ENCODE data around the gene GTPBP10. TPM values are rescaled to one million over a fixed set of nuclear protein-coding genes. Genes with fewer than 3 reads are reported as not detected.
"Not testable (repeated sequence)": the region's sequence is repeated elsewhere in the genome, so short reads cannot be mapped to it uniquely, and the experiment has no call there.

GTPBP10 gene
- total RNA-seq, 1 donor from 2014 or later, result 22.7 TPM

DNA sequence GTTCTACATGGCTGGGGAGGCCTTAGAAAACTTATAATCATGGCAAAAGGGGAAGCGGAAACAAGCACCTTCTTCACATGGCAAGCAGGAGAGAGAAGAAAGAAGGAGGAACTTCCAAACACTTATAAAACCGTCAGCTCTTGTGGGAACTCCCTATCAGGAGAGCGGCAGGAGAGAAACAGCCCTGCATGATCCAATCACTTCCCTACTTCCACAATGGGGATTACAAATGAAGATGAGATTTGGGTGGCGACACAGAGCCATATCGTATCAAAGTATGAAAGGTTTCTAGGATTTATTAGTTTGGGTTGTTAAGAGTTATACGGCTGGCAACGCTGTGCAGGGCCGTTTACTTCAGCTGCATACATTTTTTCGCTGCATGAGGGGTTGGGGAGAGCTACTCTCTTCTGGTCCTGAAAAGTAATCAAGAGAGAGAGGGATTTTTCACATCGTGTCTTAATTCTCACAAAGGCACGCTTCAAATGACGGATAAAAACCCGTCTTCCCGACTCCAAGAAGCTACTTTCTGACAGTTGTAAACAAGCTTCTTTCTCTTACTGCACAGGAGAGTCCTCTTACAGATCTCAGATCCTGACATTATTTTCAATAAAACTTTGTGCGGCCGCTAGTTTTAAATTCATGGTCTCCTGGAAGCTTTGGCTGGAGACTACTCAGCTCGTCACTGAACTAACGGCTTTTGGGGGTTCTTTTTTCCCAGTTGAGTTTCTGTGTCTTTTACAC, 751 bp upstream of the GTPBP10 start:
- Mint-ChIP-seq H3K4me3 (peak overlapping the region; percentile 97), H3K36me3 (peaks cover 3% of the 10 kb centered on the region), H3K27me3 (no peaks in the 10 kb centered on the region), H3K27ac (peak overlapping the region; percentile 97), H3K4me1 (ENCODE audit: unreplicated experiment) (peaks cover 19% of the 10 kb centered on the region), H3K9me3 (no peaks in the 10 kb centered on the region)
- TF ChIP-seq, protein P1, sequence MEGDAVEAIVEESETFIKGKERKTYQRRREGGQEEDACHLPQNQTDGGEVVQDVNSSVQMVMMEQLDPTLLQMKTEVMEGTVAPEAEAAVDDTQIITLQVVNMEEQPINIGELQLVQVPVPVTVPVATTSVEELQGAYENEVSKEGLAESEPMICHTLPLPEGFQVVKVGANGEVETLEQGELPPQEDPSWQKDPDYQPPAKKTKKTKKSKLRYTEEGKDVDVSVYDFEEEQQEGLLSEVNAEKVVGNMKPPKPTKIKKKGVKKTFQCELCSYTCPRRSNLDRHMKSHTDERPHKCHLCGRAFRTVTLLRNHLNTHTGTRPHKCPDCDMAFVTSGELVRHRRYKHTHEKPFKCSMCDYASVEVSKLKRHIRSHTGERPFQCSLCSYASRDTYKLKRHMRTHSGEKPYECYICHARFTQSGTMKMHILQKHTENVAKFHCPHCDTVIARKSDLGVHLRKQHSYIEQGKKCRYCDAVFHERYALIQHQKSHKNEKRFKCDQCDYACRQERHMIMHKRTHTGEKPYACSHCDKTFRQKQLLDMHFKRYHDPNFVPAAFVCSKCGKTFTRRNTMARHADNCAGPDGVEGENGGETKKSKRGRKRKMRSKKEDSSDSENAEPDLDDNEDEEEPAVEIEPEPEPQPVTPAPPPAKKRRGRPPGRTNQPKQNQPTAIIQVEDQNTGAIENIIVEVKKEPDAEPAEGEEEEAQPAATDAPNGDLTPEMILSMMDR (conservative IDR thresholded peaks at IDR 0.05), result no peak
- no peak for DNase-seq (ENCODE audit: extremely low spot score, unreplicated experiment)

DNA sequence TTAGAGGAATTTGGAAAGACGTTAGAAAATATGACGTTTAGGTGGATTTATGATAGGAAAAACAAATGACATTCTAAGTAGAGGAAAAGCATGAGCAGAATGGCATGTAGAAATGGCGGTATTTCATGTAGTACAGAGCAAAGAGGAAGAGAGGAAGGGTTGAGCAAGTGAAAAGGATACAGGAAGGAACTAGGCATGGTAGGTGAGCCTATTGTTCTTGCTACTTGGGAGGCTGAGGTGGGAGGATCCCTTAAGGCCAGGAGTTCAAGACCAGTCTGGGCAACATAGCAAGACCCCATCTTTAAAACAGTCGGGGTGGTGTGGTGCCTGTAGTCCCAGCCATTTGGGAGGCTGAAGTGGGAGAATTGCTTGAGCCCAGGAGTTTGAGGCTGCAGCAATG, 1.2 kb downstream of the GTPBP10 start:
- Mint-ChIP-seq H3K27me3 (no peaks in the 10 kb centered on the region), H3K36me3 (peaks cover 3% of the 10 kb centered on the region), H3K9me3 (no peaks in the 10 kb centered on the region), H3K4me3 (peak overlapping the region; percentile 97), H3K4me1 (ENCODE audit: unreplicated experiment) (peaks cover 19% of the 10 kb centered on the region), H3K27ac (no peak overlapping the region)
- no peak for DNase-seq (ENCODE audit: extremely low spot score, unreplicated experiment)
- TF ChIP-seq, protein P1 (conservative IDR thresholded peaks at IDR 0.05), result no peak

DNA sequence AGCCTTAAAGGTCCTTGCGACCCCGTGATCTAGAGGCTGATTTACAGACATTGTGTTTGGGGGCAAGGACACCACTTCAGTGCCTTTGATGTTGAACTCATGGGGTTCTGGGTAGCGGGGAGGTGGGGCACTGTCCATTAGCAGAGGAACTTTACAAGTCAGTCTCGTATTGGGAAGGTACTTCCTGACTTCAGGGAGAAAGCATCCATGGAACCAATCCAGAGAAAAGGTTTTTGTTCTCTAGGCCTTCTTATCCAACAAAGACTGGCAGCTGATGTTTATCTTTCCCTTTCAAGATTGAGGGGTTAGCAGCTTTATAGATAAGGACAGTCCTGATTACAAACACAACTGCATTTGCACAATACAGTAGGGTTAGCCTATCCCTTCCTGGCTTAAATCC, 2.8 kb downstream of the GTPBP10 start:
- Mint-ChIP-seq H3K36me3 (peaks cover 3% of the 10 kb centered on the region), H3K4me3 (peak overlapping the region; percentile 11)

DNA sequence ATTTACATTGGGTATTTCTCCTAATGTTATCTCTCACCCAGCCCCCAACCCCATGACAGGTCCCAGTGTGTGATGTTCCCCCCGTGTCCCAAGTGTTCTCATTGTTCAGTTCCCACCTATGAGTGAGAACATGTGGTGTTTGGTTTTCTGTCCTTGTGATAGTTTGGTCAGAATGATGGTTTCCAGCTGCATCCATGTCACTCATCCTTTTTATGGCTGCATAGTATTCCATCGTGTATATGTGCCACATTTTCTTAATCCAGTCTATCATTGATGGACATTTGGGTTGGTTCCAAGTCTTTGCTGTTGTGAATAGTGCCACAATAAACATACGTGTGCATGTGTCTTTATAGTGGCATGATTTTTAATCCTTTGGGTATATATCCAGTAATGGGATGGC, 3.5 kb downstream of the GTPBP10 start:
- not testable (repeated sequence) for DNase-seq (ENCODE audit: extremely low spot score, unreplicated experiment); H3K4me3 Mint-ChIP-seq; H3K36me3 Mint-ChIP-seq; H3K27me3 Mint-ChIP-seq; H3K9me3 Mint-ChIP-seq; H3K27ac Mint-ChIP-seq
- H3K4me1 Mint-ChIP-seq (ENCODE audit: unreplicated experiment), result peaks cover 18% of the 10 kb centered on the region

More for the DNA sequence above, 2.8 kb downstream of the GTPBP10 start:
- H3K27me3 Mint-ChIP-seq, result no peaks in the 10 kb centered on the region
- no peaks in the 10 kb centered on the region for H3K9me3 Mint-ChIP-seq
- peak overlapping the region; percentile 32 for H3K27ac Mint-ChIP-seq
- TF ChIP-seq, protein P1 (conservative IDR thresholded peaks at IDR 0.05), result no peak
- peaks cover 19% of the 10 kb centered on the region for H3K4me1 Mint-ChIP-seq (ENCODE audit: unreplicated experiment)
- no peak for DNase-seq (ENCODE audit: extremely low spot score, unreplicated experiment)

DNA sequence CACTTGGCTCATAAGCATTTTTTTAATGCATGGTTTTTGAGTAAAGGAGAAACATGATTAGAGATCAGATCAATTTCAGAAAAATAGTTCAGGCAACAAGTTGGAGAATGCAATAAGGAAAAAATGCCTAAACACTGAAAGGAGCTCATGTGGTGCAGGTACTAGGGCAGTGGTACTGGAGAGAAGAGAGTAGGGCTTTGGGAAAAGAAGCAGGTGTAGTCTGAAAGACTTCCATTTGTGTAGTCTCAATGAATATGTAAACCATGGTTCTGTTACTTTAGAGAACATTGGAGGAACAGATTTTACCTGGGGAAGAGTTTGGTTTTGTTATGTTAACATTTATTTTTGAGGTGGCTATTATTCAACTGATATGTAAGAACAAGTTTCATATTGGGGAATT, 5.5 kb downstream of the GTPBP10 start:
- peaks cover 14% of the 10 kb centered on the region for H3K36me3 Mint-ChIP-seq
- no peak overlapping the region for H3K4me3 Mint-ChIP-seq
- H3K27me3 Mint-ChIP-seq, result no peaks in the 10 kb centered on the region
- TF ChIP-seq, protein P1 (conservative IDR thresholded peaks at IDR 0.05), result no peak
- H3K4me1 Mint-ChIP-seq (ENCODE audit: unreplicated experiment), result peaks cover 10% of the 10 kb centered on the region
- no peak for DNase-seq (ENCODE audit: extremely low spot score, unreplicated experiment)
- H3K9me3 Mint-ChIP-seq, result no peaks in the 10 kb centered on the region
- no peak overlapping the region for H3K27ac Mint-ChIP-seq

DNA sequence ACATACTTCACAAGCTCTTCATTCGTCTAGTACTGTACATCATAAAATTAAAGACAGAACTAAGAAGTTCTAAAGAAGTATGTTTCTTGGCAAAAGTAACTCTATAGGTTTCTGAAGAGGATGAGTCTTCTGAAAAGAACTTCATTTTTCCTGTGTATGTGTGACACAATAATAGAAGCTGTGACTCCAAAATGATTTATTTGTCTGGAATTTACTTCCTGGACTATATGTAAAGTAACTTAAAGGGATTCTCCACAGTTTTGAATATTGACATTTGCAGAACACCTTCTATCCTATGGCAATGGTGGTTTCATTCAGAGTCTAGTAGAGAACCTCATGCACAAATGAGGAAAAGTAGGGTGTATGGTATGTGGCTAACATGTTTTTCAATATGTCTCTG, 36.9 kb downstream of the GTPBP10 start:
- H3K36me3 Mint-ChIP-seq, result peaks cover 44% of the 10 kb centered on the region

More for the DNA sequence above, 36.9 kb downstream of the GTPBP10 start:
- H3K4me3 Mint-ChIP-seq, result no peak overlapping the region
- no peak for DNase-seq (ENCODE audit: extremely low spot score, unreplicated experiment)
- TF ChIP-seq, protein P1 (conservative IDR thresholded peaks at IDR 0.05), result no peak
- no peaks in the 10 kb centered on the region for H3K27me3 Mint-ChIP-seq
- no peaks in the 10 kb centered on the region for H3K4me1 Mint-ChIP-seq (ENCODE audit: unreplicated experiment)
- no peak overlapping the region for H3K27ac Mint-ChIP-seq
- no peaks in the 10 kb centered on the region for H3K9me3 Mint-ChIP-seq

Measured in type B pancreatic cell (in vitro differentiated cells).